SK-N-SH treated with all-trans-retinoic acid at 6 μM for 48 hours (cell line): Measurements from ENCODE around the gene RAB1A.

Experiments
- ATAC-seq: fragments of 200-7000 bp; cut with Tn5 transposase; 3 replicates; pipeline ENCODE4 v1.9.1; 2020; ENCODE audit warnings: mild to moderate bottlenecking, moderate library complexity
- ARNTL ChIP-seq: fragments of 450-650 bp; formaldehyde crosslinking; IDR thresholded peaks from 2 replicates; pipeline ENCODE4 v1.5.0; 2020; ENCODE audit warnings: low read depth, mild to moderate bottlenecking, moderate library complexity, borderline replicate concordance
- BACH2 ChIP-seq: fragments of 250-450 bp; sonication (Bioruptor Pico); IDR thresholded peaks from 2 replicates; pipeline ENCODE4 v1.9.0; 2021; ENCODE audit warnings: mild to moderate bottlenecking, borderline replicate concordance
- CSDC2 ChIP-seq: fragments of 250-450 bp; sonication (Bioruptor Pico); IDR thresholded peaks from 2 replicates; pipeline ENCODE4 v1.5.0; 2020; ENCODE audit warnings: mild to moderate bottlenecking, moderate library complexity
- ESRRG ChIP-seq: fragments of 250-450 bp; sonication (Bioruptor Pico); IDR thresholded peaks from 2 replicates; pipeline ENCODE4 v1.6.1; 2021; ENCODE audit warnings: mild to moderate bottlenecking
- GLIS3 ChIP-seq: fragments of 250-450 bp; sonication (Bioruptor Pico); IDR thresholded peaks from 2 replicates; pipeline ENCODE4 v1.5.0; 2020; ENCODE audit warnings: mild to moderate bottlenecking, moderate library complexity
- ISL1 ChIP-seq: fragments of 250-450 bp; sonication (Bioruptor Pico); IDR thresholded peaks from 2 replicates; pipeline ENCODE4 v2.1.2; 2022; ENCODE audit warnings: mild to moderate bottlenecking, moderate library complexity
- OSR1 ChIP-seq: fragments of 250-450 bp; sonication (Bioruptor Pico); IDR thresholded peaks from 2 replicates; pipeline ENCODE4 v1.8.0; 2022; ENCODE audit warnings: moderate library complexity, mild to moderate bottlenecking, inconsistent platforms
- PATZ1 ChIP-seq: fragments of 250-450 bp; sonication (Bioruptor Pico); IDR thresholded peaks from 2 replicates; pipeline ENCODE4 v1.8.0; 2020; ENCODE audit warnings: mild to moderate bottlenecking, moderate library complexity, borderline replicate concordance
- PPARA ChIP-seq: fragments of 250-450 bp; sonication (Bioruptor Pico); IDR thresholded peaks from 2 replicates; pipeline ENCODE4 v1.5.0; 2020; ENCODE audit warnings: mild to moderate bottlenecking, borderline replicate concordance
- RARB ChIP-seq: fragments of 250-450 bp; sonication (Bioruptor Pico); IDR thresholded peaks from 2 replicates; pipeline ENCODE4 v1.8.0; 2021; ENCODE audit warnings: mild to moderate bottlenecking, moderate library complexity
- SNAI2 ChIP-seq: fragments of 250-450 bp; sonication (Bioruptor Pico); IDR thresholded peaks from 2 replicates; pipeline ENCODE4 v1.5.0; 2020; ENCODE audit warnings: mild to moderate bottlenecking, moderate library complexity
- TCF4 ChIP-seq: fragments of 250-450 bp; sonication (Bioruptor Pico); IDR thresholded peaks from 2 replicates; pipeline ENCODE4 v1.8.0; 2021; ENCODE audit warnings: mild to moderate bottlenecking, moderate library complexity, borderline replicate concordance
- TOX ChIP-seq: fragments of 250-450 bp; sonication (Bioruptor Pico); IDR thresholded peaks from 2 replicates; pipeline ENCODE4 v1.8.0; 2021; ENCODE audit warnings: mild to moderate bottlenecking, moderate library complexity, borderline replicate concordance
- ZC3H10 ChIP-seq: fragments of 250-450 bp; sonication (Bioruptor Pico); IDR thresholded peaks from 2 replicates; pipeline ENCODE4 v1.5.1; 2021; ENCODE audit warnings: mild to moderate bottlenecking, moderate library complexity
- ZFP3 ChIP-seq: fragments of 250-450 bp; sonication (Bioruptor Pico); IDR thresholded peaks from 2 replicates; pipeline ENCODE4 v1.5.0; 2020; ENCODE audit warnings: mild to moderate bottlenecking, moderate library complexity
- ZFP30 ChIP-seq: fragments of 450-650 bp; formaldehyde crosslinking; IDR thresholded peaks from 2 replicates; pipeline ENCODE4 v1.5.0; 2022; ENCODE audit warnings: mild to moderate bottlenecking, moderate library complexity
- ZNF70 ChIP-seq: fragments of 450-650 bp; formaldehyde crosslinking; IDR thresholded peaks from 2 replicates; pipeline ENCODE4 v1.5.0; 2020; ENCODE audit warnings: mild to moderate bottlenecking, moderate library complexity
- ZNF8 ChIP-seq: fragments of 450-650 bp; formaldehyde crosslinking; IDR thresholded peaks from 2 replicates; pipeline ENCODE4 v1.5.0; 2020; ENCODE audit warnings: mild to moderate bottlenecking, moderate library complexity
- TF ChIP-seq, protein P1 (sequence below): fragments of 250-450 bp; sonication (Bioruptor Pico); IDR thresholded peaks from 2 replicates; pipeline ENCODE4 v1.8.0; 2021; ENCODE audit warnings: low read depth, mild to moderate bottlenecking, moderate library complexity, borderline replicate concordance
- TF ChIP-seq, protein P2 (sequence below): fragments of 250-450 bp; sonication (Bioruptor Pico); IDR thresholded peaks from 2 replicates; pipeline ENCODE4 v1.5.1; 2021; ENCODE audit warnings: mild to moderate bottlenecking, moderate library complexity
- TF ChIP-seq, protein P3 (sequence below): fragments of 250-450 bp; sonication (Bioruptor Pico); IDR thresholded peaks from 2 replicates; pipeline ENCODE4 v1.5.1; 2020; ENCODE audit warnings: low read depth, mild to moderate bottlenecking, moderate library complexity

RAB1A gene

GRCh38 chr2:65113229-65113628, 16.7 kb downstream of the RAB1A start:
- no peak for ATAC-seq
- TF ChIP-seq ZC3H10 (no peak), ZNF70 (no peak), TCF4 (CRISPR knock-in tag) (no peak), OSR1 (CRISPR knock-in tag) (no peak), BACH2 (no peak), ESRRG (CRISPR knock-in tag) (no peak), ISL1 (CRISPR knock-in tag) (no peak), SNAI2 (no peak), ZNF8 (CRISPR knock-in tag) (no peak), PATZ1 (CRISPR knock-in tag) (no peak), CSDC2 (CRISPR knock-in tag) (no peak), TOX (CRISPR knock-in tag) (no peak), ZFP30 (CRISPR knock-in tag) (no peak), ARNTL (CRISPR knock-in tag) (no peak)
- TF ChIP-seq, protein P1, sequence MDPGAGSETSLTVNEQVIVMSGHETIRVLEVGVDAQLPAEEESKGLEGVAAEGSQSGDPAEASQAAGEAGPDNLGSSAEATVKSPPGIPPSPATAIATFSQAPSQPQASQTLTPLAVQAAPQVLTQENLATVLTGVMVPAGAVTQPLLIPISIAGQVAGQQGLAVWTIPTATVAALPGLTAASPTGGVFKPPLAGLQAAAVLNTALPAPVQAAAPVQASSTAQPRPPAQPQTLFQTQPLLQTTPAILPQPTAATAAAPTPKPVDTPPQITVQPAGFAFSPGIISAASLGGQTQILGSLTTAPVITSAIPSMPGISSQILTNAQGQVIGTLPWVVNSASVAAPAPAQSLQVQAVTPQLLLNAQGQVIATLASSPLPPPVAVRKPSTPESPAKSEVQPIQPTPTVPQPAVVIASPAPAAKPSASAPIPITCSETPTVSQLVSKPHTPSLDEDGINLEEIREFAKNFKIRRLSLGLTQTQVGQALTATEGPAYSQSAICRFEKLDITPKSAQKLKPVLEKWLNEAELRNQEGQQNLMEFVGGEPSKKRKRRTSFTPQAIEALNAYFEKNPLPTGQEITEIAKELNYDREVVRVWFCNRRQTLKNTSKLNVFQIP = no peak
- TF ChIP-seq, protein P2, sequence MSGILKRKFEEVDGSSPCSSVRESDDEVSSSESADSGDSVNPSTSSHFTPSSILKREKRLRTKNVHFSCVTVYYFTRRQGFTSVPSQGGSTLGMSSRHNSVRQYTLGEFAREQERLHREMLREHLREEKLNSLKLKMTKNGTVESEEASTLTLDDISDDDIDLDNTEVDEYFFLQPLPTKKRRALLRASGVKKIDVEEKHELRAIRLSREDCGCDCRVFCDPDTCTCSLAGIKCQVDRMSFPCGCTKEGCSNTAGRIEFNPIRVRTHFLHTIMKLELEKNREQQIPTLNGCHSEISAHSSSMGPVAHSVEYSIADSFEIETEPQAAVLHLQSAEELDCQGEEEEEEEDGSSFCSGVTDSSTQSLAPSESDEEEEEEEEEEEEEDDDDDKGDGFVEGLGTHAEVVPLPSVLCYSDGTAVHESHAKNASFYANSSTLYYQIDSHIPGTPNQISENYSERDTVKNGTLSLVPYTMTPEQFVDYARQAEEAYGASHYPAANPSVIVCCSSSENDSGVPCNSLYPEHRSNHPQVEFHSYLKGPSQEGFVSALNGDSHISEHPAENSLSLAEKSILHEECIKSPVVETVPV (CRISPR knock-in tag) = no peak

- ATAC-seq = no peak
- TF ChIP-seq ZFP30 (CRISPR knock-in tag) (no peak), SNAI2 (no peak), GLIS3 (CRISPR knock-in tag) (no peak), RARB (CRISPR knock-in tag) (no peak), CSDC2 (CRISPR knock-in tag) (no peak), ZC3H10 (no peak), ZNF8 (CRISPR knock-in tag) (no peak), ARNTL (CRISPR knock-in tag) (no peak), BACH2 (no peak), ESRRG (CRISPR knock-in tag) (no peak), ZFP3 (CRISPR knock-in tag) (no peak), TOX (CRISPR knock-in tag) (no peak), PPARA (CRISPR knock-in tag) (no peak), ISL1 (CRISPR knock-in tag) (no peak)
- TF ChIP-seq, protein P1 = no peak
- TF ChIP-seq, protein P3, sequence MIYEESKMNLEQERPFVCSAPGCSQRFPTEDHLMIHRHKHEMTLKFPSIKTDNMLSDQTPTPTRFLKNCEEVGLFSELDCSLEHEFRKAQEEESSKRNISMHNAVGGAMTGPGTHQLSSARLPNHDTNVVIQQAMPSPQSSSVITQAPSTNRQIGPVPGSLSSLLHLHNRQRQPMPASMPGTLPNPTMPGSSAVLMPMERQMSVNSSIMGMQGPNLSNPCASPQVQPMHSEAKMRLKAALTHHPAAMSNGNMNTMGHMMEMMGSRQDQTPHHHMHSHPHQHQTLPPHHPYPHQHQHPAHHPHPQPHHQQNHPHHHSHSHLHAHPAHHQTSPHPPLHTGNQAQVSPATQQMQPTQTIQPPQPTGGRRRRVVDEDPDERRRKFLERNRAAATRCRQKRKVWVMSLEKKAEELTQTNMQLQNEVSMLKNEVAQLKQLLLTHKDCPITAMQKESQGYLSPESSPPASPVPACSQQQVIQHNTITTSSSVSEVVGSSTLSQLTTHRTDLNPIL = no peak
- TF ChIP-seq, protein P2 (CRISPR knock-in tag) = no peak
These were observed 17.3 kb downstream of the RAB1A start for GRCh38 chr2:65112633-65113032.

- ATAC-seq = no peak
- no peak for TF ChIP-seq ZFP30 (CRISPR knock-in tag)
- TF ChIP-seq ISL1 (CRISPR knock-in tag) = no peak
- TF ChIP-seq ZNF8 (CRISPR knock-in tag) = no peak
- no peak for TF ChIP-seq SNAI2
- TF ChIP-seq ZFP3 (CRISPR knock-in tag) = no peak
- no peak for TF ChIP-seq OSR1 (CRISPR knock-in tag)
- TF ChIP-seq GLIS3 (CRISPR knock-in tag) = no peak
- TF ChIP-seq ESRRG (CRISPR knock-in tag) = no peak
- TF ChIP-seq PATZ1 (CRISPR knock-in tag) = no peak
- no peak for TF ChIP-seq ZNF70
- no peak for TF ChIP-seq PPARA (CRISPR knock-in tag)
- TF ChIP-seq, protein P1 = no peak
These were observed 21.1 kb downstream of the RAB1A start for GRCh38 chr2:65108780-65109179.
